H1 (cell line): ENCODE data around the gene PDE4D. TPM values are rescaled to one million over a fixed set of nuclear protein-coding genes. Genes with fewer than 3 reads are reported as not detected.

Experiments used
- CTCF ChIA-PET: fragments of 300-600 bp; sonication (Branson Sonifier 250); formaldehyde crosslinking; loops from one replicate; lab custom pipeline; 2021; ENCODE audit not compliant: partially characterized antibody; lab: Charles Lee
- POLR2A ChIA-PET: fragments of 300-600 bp; sonication (Branson Sonifier 250); formaldehyde crosslinking; loops from one replicate; lab custom pipeline; 2021; ENCODE audit warnings: inconsistent platforms; ENCODE audit not compliant: partially characterized antibody; lab: Charles Lee
- DNase-seq, 2 experiments: peaks; one replicate each; pipeline versions ENCODE4 v3.0.0 to v3.0.0-alpha.2; 2010 to 2022; ENCODE audit warnings: low spot score in 2 of 2, low read depth in 1 of 2, mixed read lengths in 1 of 2
- FAIRE-seq: peaks from 2 replicates; lab custom pipeline; 2011; peaks lifted over from hg19 to GRCh38; lab: Jason Lieb, UNC
- H2AFZ ChIP-seq: 2 replicates; pipeline ENCODE4 v1.8.1; 2012; ENCODE audit warnings: low read length, inconsistent platforms
- H2AK5ac ChIP-seq: 2 replicates; pipeline ENCODE4 v1.6.1; 2013; ENCODE audit warnings: low read depth, low read length
- H2BK120ac ChIP-seq: replicated peaks from 2 replicates; pipeline ENCODE3; 2013; ENCODE audit warnings: low read depth, low read length, inconsistent platforms
- H2BK12ac ChIP-seq: 2 replicates; pipeline ENCODE4 v1.6.1; 2013; ENCODE audit warnings: low read depth, low read length
- H2BK15ac ChIP-seq: 2 replicates; pipeline ENCODE4 v1.6.1; 2013; ENCODE audit warnings: low read length
- H2BK20ac ChIP-seq: 2 replicates; pipeline ENCODE4 v1.6.1; 2013; ENCODE audit warnings: low read length
- H2BK5ac ChIP-seq: 2 replicates; pipeline ENCODE4 v1.6.1; 2013; ENCODE audit warnings: low read depth, low read length
- H3K14ac ChIP-seq: 2 replicates; pipeline ENCODE4 v1.6.1; 2013; ENCODE audit warnings: inconsistent platforms; ENCODE audit not compliant: insufficient read length
- H3K18ac ChIP-seq: 2 replicates; pipeline ENCODE4 v1.6.1; 2013; ENCODE audit warnings: low read length; ENCODE audit errors: extremely low read depth
- H3K23ac ChIP-seq: 2 replicates; pipeline ENCODE4 v1.6.1; 2013; ENCODE audit warnings: inconsistent platforms; ENCODE audit not compliant: insufficient read length
- H3K23me2 ChIP-seq: 2 replicates; pipeline ENCODE4 v1.6.1; 2013; ENCODE audit warnings: low read depth, low read length
- H3K27ac ChIP-seq: 2 replicates; pipeline ENCODE4 v1.6.1; 2011; ENCODE audit warnings: low read depth, low read length, inconsistent platforms
- H3K27me3 ChIP-seq, 4 experiments: replicated peaks in 1 of 4; 1 replicate in 1 of 4; 2 replicates in 3 of 4; pipeline versions ENCODE4 v1.6.1 to v1.8.1; 2011 to 2013; ENCODE audit warnings: low read length in 3 of 4, mild to moderate bottlenecking in 3 of 4, inconsistent platforms in 2 of 4, mixed read lengths in 2 of 4, moderate library complexity in 1 of 4; ENCODE audit not compliant: control insufficient read depth in 3 of 4, insufficient read depth in 3 of 4; ENCODE audit errors: extremely low read depth in 1 of 4
- H3K36me3 ChIP-seq, 4 experiments: 2 replicates each; pipeline versions ENCODE4 v1.6.1 to v1.8.1; 2011 to 2013; ENCODE audit warnings: mild to moderate bottlenecking in 4 of 4, low read length in 3 of 4, moderate library complexity in 2 of 4, control low read depth in 1 of 4, inconsistent platforms in 1 of 4; ENCODE audit not compliant: insufficient read depth in 4 of 4, control insufficient read depth in 2 of 4
- H3K4ac ChIP-seq: replicated peaks from 2 replicates; pipeline ENCODE3; 2013; ENCODE audit warnings: low read length, low read depth, mixed read lengths, inconsistent platforms; ENCODE audit not compliant: insufficient read length
- H3K4me1 ChIP-seq, 4 experiments: replicated peaks in 1 of 4; 1 replicate in 1 of 4; 2 replicates in 3 of 4; pipeline versions ENCODE4 v1.6.1 to v1.8.1; 2011 to 2013; ENCODE audit warnings: low read length in 3 of 4, inconsistent platforms in 2 of 4, mixed read lengths in 1 of 4; ENCODE audit not compliant: insufficient read depth in 4 of 4, control insufficient read depth in 3 of 4
- H3K4me2 ChIP-seq, 2 experiments: 2 replicates each; pipeline versions ENCODE4 v1.6.1 to v1.8.1; 2011 to 2013; ENCODE audit warnings: low read depth in 2 of 2, low read length in 2 of 2, control low read depth in 1 of 2, inconsistent platforms in 1 of 2, mild to moderate bottlenecking in 1 of 2; ENCODE audit not compliant: insufficient read depth in 1 of 2
- H3K4me3 ChIP-seq, 4 experiments: fragments of 200-600, 300-600 bp in 1 of 4; sonication (generic), shearing (Covaris generic), sonication (Bioruptor Twin) in 1 of 4; 2 replicates each; pipeline versions ENCODE4 v1.5.1 to v1.8.1; 2011 to 2016; ENCODE audit warnings: low read length in 4 of 4, low read depth in 3 of 4, control low read depth in 2 of 4, inconsistent platforms in 2 of 4, mild to moderate bottlenecking in 2 of 4, mixed read lengths in 1 of 4, moderate library complexity in 1 of 4; ENCODE audit not compliant: insufficient read depth in 2 of 4; ENCODE audit errors: extremely low read depth in 1 of 4
- H3K56ac ChIP-seq: replicated peaks from 2 replicates; pipeline ENCODE3; 2013; ENCODE audit warnings: low read depth, mild to moderate bottlenecking, mixed read lengths, low read length, inconsistent platforms; ENCODE audit not compliant: insufficient read length
- H3K79me1 ChIP-seq: 2 replicates; pipeline ENCODE4 v1.6.1; 2013; ENCODE audit warnings: low read depth, low read length, control low read depth
- H3K79me2 ChIP-seq, 2 experiments: 2 replicates each; pipeline versions ENCODE4 v1.6.1 to v1.8.1; 2012 to 2013; ENCODE audit warnings: low read length in 2 of 2, mild to moderate bottlenecking in 2 of 2, inconsistent platforms in 1 of 2; ENCODE audit not compliant: insufficient read depth in 2 of 2, control insufficient read depth in 1 of 2
- H3K9ac ChIP-seq, 4 experiments: replicated peaks in 1 of 4; 1 replicate in 1 of 4; 2 replicates in 3 of 4; pipeline versions ENCODE4 v1.6.1 to v1.8.1; 2011 to 2013; ENCODE audit warnings: low read depth in 3 of 4, low read length in 3 of 4, control low read depth in 2 of 4, mild to moderate bottlenecking in 2 of 4, moderate library complexity in 2 of 4, inconsistent platforms in 1 of 4; ENCODE audit errors: extremely low read depth in 1 of 4
- H3K9me3 ChIP-seq, 2 experiments: 2 replicates each; pipeline versions ENCODE4 v1.6.1 to v1.8.1; 2012 to 2013; ENCODE audit warnings: mild to moderate bottlenecking in 2 of 2, moderate library complexity in 2 of 2, control low read depth in 1 of 2, inconsistent platforms in 1 of 2, low read depth in 1 of 2, low read length in 1 of 2, mixed read lengths in 1 of 2; ENCODE audit not compliant: insufficient read depth in 2 of 2
- H4K20me1 ChIP-seq, 2 experiments: replicated peaks in 1 of 2; 2 replicates each; pipeline versions ENCODE3 to v1.8.1; 2011 to 2013; ENCODE audit warnings: inconsistent platforms in 2 of 2, low read length in 2 of 2, mild to moderate bottlenecking in 1 of 2; ENCODE audit not compliant: insufficient read depth in 2 of 2, control insufficient read depth in 1 of 2
- H4K5ac ChIP-seq: 2 replicates; pipeline ENCODE4 v1.6.1; 2013; ENCODE audit warnings: low read length, low read depth, mixed read lengths, inconsistent platforms; ENCODE audit not compliant: insufficient read length
- H4K8ac ChIP-seq: 2 replicates; pipeline ENCODE4 v1.8.0; 2013; ENCODE audit warnings: mild to moderate bottlenecking, moderate library complexity, low read length, inconsistent platforms; ENCODE audit not compliant: insufficient read depth; ENCODE audit errors: extremely low read depth
- H4K91ac ChIP-seq: replicated peaks from 2 replicates; pipeline ENCODE3; 2013; ENCODE audit warnings: low read length, mixed read lengths, inconsistent platforms; ENCODE audit not compliant: insufficient read length
- WGBS, 2 experiments: shearing (Covaris generic) in 1 of 2; methylation state at CpG; one replicate each; pipeline versions ENCODE4 v1.1.6 to v1.1.7; 2013 to 2015; ENCODE audit warnings: low lambda C conversion rate in 2 of 2, mixed read lengths in 2 of 2, inconsistent platforms in 1 of 2, low coverage in 1 of 2, missing lambda C conversion rate in 1 of 2; ENCODE audit not compliant: insufficient replicate concordance in 2 of 2, insufficient coverage in 1 of 2, insufficient read length in 1 of 2; ENCODE audit errors: extremely low coverage in 1 of 2, missing lambda C conversion rate in 1 of 2; 5-methylcytosine and 5-hydroxymethylcytosine counted together
- polyA plus RNA-seq, 7 experiments: library from polyadenylated mRNA; depleted of rRNA in 3 of 7; stranded (reverse) in 5 of 7; unstranded in 2 of 7; fragments of >200 nt in 5 of 7; fragments of 200-250 nt in 2 of 7; gene quantifications; 1 replicate in 5 of 7; 2 replicates in 1 of 7; 4 replicates in 1 of 7; pipeline versions ENCODE4 v1.2.1 to v1.2.3, GENCODE V29; 2011 to 2013; ENCODE audit warnings: missing spikeins in 2 of 7, mixed read lengths in 2 of 7
- total RNA-seq: library from RNA; stranded (reverse); fragmentation: NEBNext Ultra II Directional; extraction: Animal tissue kit (Norgen Biotek cat#: 25700); gene quantifications from 2 replicates; pipeline ENCODE4 v1.2.1, GENCODE V29; 2021

The PDE4D gene
- total and polyA plus RNA-seq, 2 of the 8 experiments (the other 6 are each of a cell fraction or from before 2014, with no cell fraction given) = 2.3 to 3.7 TPM

- ChIA-PET POLR2A (no interaction called here), CTCF (interaction anchor here (0.8 to 0.9 kb wide), 2 partner anchors 12 to 301 kb away, joined by 3 read pairs; no protein-coding TSS in a partner anchor)
- no peak overlapping the region for H3K4me2 ChIP-seq
- H2AK5ac ChIP-seq = no peak overlapping the region
- H2BK20ac ChIP-seq = no peak overlapping the region
- FAIRE-seq (no peak), DNase-seq (no peak)
- no peak overlapping the region for H2BK15ac ChIP-seq
- peak overlapping the region; percentile 18; the same call in 1 of the 2 replicates for H2BK12ac ChIP-seq
- no peaks in the 10 kb centered on the region for H3K23me2 ChIP-seq
- H2BK5ac ChIP-seq = no peak overlapping the region; the same call in 1 of the 2 replicates
- no peak overlapping the region for H3K4ac ChIP-seq
- H3K14ac ChIP-seq = no peak overlapping the region
- H3K79me2 ChIP-seq = no peaks in the 10 kb centered on the region
- WGBS, 2 experiments = 90% methylated on average over 2 of the region's 2 CpGs; no CpG with 5 or more reads in 1 of the 2 experiments
- no peaks in the 10 kb centered on the region; a peak in 1 of 4 replicates for H3K9me3 ChIP-seq
- H3K23ac ChIP-seq = no peak overlapping the region
- H4K91ac ChIP-seq = no peak overlapping the region
- H3K56ac ChIP-seq = no peak overlapping the region
- H4K5ac ChIP-seq = no peak overlapping the region
- no peak overlapping the region for H3K9ac ChIP-seq
- H3K27ac ChIP-seq = no peak overlapping the region
- H3K4me1 ChIP-seq = peaks cover 0 to 7% (median 1%) of the 10 kb centered on the region in 4 experiments; a peak in 2 of 7 replicates
- H3K79me1 ChIP-seq = no peaks in the 10 kb centered on the region
- H4K8ac ChIP-seq = no peak overlapping the region
- H2BK120ac ChIP-seq = no peak overlapping the region
- no peaks in the 10 kb centered on the region for H3K27me3 ChIP-seq
- H4K20me1 ChIP-seq = no peaks in the 10 kb centered on the region
- H3K18ac ChIP-seq = no peak overlapping the region
- no peak overlapping the region for H2AFZ ChIP-seq
- H3K36me3 ChIP-seq = no peaks in the 10 kb centered on the region
- no peak overlapping the region for H3K4me3 ChIP-seq
Observed at GRCh38 chr5:59484618-59485017, 408.9 kb downstream of the PDE4D start.
